Activated CD8-positive, alpha-beta memory T cell treated with anti-CD3 and anti-CD28 coated beads, Interleukin-2, amount 50 U/mL, for 24 hours (primary cell): ENCODE measurements around the gene C19orf85.
"Not testable (repeated sequence)": the region's sequence is repeated elsewhere in the genome, so short reads cannot be mapped to it uniquely, and the experiment has no call there.

ENCODE experiments used
- DNase-seq: peaks from one replicate; pipeline ENCODE4 v3.0.0-alpha.2; 2020; ENCODE audit errors: extremely low read depth

Gene C19orf85

DNA sequence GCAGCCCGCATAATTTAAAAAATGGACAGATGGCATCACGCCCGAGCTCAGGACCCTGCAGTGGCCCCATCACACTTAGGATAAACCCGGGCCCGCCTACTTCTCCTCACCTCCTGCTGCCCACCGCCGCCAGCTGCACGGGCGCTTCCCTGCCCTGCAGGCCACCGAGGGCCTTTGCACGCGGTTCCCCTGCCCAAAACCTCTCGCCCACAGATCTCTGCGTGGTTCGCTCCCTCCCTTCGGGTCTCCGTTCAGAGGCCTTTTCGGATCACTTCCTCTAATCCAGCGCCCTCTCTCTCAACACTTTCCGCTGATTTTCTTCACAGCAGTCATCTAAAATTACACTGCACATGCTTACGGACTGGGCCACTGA is 23.2 kb downstream of the C19orf85 start:
- no peak for DNase-seq

DNA sequence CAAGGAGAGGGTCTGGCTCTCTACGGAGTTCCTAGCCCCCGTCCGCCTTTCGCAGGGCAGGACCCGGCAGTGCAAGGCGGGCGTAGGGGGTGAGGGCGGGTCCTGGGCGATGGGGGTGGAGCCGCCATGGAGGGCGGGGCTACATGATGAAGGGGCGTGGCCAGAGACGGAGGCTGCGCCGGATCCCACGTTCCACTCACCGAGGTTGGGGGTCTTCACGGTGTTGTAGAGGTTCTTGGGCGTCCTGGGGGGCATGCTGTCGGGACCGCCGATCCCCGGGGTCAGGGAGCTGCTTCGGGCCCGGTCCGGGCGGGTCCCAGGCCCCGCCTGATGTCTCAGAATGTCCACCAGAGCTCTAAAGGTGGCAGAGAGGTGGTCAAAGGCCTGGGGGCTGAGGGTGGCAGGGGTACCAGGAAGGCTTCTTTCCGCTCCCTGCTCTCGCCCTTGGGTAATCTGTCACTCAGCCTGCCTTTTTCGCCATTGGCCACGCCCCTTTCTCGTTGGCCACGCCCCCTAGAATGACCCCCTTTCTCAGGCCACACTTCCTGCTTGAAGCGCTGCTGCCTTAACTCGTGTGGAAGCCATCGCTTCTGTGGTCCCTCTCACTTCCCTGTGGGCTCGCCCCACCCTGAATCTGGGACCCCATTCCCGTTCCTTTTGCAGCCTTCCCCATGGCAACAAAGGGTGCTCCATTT is 24.0 kb downstream of the C19orf85 start:
- no peak for DNase-seq

DNA sequence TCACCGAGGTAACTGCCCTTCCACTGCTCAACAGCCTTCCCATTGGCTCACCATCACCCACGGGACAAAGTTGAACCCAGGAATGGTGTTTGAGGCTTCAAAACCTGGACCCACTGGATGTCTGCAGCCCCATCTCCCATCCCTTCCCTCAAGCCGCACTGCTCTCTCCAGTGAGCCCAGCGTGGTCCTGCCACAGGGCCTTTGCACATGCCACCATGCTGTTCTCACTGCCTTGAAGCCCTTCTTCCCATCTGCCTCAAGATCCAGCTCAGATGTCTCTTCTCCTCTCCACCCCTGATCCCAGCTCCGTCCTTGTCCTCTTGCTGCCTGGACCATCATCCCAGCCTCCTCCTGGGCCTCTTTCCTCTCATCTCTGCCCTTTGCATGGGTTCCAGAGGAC is 25.5 kb downstream of the C19orf85 start:
- no peak for DNase-seq

DNA sequence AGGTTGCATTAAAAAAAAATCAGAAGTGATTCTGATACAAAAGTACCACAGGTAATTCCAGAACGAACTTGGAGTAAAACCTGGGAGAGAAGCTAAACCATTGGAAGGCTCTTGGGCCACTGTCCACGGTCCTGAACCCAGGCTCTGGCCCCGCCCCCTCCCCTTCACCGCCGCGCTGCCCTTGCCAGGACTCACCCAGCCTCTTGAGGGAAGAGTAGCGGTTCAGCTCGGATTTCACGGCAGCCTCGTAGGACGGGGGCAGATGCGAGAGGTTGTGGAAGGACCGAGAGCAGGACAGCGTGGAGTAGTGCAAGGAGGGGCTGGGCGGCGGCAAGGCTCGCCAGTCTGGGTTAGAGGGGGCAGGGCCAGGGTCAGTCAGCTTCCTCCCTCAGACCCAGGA is 27.1 kb downstream of the C19orf85 start:
- DNase-seq: no peak

DNA sequence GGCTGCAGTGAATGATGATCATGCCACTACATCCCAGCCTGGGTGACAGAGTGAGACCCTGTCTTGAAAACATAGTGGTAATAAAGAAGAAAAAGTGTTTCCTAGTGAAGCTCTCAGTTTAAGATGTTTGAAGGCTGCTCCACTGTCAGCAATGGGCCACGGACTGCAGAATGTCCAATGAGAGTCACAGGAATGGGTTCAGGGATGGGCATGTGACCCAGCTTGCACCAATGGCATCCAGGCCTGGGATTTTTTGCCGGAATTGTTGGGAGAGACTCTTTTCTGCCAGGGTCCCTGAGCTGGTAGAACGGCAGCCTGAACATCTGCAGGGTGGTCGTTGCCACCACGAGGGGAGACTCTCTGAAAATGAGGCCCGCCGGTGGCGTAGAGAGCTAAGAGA is 27.7 kb downstream of the C19orf85 start:
- no peak for DNase-seq

DNA sequence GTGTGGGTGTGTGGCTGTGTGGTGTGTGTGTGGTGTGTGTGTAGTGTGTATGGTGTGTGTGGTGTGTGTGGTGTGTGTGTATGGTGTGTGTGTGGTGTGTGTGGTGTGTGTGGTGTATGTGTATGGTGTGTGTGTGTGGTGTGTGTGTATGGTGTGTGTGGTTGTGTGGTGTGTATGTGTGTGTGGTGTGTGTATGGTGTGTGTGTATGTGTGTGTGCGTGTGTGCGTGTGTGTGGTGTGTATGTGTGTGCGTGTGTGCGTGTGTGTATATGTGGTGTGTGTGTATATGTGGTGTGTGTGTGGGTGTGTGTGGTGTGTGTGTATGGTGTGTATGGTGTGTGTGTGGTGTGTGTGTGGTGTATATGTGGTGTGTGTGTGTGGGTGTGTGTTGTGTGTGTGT is 29.5 kb downstream of the C19orf85 start:
- no peak for DNase-seq

DNA sequence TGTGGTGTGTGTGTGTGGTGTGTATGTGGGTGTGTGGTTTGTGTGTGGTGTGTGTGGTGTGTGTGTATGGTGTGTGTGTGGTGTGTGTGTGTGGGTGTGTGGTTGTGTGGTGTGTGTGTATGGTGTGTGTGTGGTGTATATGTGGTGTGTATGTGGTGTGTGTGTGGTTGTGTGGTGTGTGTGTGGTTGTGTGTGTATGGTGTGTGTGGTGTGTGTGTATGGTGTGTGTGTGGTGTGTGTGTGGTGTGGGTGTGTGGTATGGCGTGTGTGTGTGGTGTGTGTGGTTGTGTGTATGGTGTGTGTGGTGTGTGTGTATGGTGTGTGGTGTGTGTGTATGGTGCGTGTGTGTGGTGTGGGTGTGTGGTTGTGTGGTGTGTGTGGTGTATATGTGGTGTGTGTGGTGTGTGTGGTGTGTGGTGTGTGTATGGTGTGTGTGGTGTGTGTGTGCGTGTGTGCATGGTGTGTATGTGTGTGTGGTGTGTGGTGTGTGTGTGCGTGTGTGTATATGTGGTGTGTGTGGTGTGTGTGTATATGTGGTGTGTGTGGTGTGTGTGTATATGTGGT is 30.1 kb downstream of the C19orf85 start:
- DNase-seq: no peak

DNA sequence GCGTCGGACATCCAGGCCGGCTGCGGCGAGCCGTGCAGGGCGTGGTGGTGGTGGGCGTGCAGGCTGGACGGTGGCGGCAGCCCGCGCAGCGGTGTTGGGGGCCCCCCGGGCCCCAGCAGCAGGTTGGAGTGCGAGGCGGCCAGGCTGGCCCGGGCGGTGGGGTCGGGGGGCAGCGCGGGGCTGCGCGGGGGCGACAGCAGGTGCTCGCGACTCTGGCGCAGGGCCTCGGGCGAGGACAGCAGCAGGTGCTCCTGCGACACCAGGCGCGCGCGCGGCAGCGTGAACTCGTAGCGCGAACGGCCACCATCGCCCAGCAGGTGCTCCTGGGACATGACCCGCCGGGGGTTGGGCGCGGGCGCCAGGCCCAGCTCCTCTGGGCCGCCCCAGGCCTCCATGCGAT is 31.3 kb downstream of the C19orf85 start:
- no peak for DNase-seq

DNA sequence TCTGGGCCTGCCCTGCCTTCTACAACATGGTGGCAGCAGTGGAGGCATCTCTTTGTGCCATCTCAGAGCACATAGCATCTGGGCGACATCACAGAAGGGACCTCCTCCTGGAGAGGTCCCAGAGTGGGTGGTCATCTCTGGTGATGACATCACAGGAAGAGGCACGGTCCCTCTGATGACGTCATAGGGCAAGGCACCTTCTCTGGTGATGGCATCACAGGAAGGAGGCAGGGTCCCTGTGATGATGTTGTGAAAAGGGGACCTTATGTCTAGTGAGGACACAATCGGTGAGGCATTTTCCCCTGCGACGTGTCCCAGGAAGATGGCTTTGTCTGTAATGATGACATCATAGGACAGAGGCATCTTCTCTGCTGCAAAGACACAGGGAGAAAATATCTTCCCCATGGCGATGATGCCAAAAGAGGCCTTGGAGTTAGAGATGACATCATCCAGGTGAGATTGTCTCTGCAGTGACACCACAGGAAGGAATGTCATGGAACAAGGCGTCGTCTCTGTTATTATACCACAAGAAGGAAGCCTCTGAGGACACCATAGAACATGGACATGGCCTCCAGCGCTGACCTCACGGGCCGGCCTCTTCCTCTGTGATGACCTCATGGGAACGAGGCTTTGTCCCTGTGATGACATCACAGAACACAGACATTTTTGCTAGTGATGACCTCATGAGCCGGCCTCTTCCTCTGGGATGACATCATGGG is 32.2 kb downstream of the C19orf85 start:
- DNase-seq: no peak

DNA sequence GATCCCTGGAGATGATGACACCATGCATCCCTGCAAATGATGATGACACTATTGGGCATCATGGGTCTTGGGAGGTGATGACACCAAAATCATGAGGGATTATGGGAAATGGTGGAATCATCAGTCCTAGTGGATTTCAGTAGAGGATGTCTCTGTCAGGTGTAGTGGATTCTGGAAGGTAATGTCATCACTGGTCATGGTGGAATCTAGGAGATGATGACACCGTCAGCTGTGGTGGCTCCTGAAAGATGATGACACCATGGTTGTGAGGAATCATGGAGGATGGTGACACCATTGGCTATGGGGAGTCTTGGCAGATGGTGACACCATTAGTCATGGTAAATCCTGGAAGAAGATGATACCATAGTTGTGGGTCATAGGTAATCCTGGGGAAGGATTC is 33.4 kb downstream of the C19orf85 start:
- DNase-seq: no peak

DNA sequence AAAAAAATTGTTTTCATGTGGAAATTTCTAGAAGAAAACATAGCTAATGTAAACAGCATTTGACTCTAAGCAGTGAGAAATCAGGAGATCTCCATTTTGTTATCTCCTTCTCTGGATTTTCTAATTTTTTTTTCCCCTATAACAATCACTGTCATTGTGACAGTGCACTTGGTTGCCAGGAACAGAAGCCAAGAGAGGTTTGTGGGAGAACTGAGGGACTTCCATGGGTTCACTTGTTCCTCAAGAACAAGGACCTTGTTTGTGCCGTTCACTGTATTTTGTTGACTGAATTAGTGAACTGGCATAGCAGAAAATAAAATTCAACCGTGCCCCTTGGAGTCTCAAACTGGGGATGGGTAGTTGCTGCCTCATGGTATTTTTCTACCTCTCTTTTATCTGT is 38.5 kb downstream of the C19orf85 start:
- no peak for DNase-seq

DNA sequence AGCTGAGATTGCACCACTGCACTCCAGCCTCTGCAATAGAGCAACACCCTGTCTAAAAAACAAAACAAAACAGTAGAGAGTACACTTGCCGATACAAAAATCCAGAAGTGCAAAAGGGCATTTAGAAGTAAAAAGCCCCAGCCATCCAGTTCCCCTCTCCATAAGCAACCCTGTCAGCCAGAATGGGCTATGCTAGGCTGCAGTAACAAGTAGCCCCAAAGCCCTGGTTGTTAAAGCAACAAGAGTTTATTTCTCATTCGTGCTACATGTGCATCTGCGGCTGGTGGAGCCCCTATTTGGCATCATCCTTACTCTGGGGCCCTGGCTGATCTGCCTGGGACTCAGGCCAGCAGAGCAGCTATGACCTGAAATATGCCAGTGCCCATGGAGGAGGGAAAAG is 40.0 kb downstream of the C19orf85 start:
- no peak for DNase-seq

DNA sequence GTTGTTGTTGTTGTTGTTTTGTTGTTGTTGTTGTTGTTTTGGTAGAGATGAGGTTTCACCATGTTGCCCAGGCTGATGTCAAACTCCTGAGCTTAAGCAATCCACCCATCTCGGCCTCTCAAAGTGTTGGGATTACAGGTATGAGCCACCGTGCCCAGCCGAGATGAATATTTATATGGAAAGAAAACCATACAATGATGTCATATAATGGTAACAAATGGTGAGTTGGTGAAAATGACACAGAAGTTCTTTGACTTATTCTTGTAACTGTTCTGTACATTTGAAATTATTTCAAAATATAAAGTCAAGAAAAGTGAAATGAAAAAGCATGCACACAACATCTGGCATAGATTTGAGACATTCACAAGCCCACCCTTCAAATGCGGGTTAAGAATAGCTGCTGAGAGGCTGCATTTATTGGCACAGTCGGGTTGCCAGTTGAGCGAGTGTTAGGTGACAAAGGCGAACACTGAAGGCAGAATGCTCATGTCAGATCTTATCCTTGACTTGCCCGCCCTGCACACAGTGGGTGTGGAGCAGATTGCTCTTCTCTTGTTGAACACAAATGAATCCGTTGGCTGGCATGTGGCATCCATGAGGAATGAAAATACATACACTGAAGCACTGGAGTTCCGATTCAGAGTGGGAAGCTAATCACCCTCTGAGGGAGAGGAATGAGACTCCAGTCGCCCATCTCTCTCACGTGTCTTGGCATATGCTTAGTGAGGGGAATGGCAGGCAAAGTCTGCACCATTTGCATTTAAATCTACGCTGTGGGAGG is 41.1 kb downstream of the C19orf85 start:
- no peak for DNase-seq

DNA sequence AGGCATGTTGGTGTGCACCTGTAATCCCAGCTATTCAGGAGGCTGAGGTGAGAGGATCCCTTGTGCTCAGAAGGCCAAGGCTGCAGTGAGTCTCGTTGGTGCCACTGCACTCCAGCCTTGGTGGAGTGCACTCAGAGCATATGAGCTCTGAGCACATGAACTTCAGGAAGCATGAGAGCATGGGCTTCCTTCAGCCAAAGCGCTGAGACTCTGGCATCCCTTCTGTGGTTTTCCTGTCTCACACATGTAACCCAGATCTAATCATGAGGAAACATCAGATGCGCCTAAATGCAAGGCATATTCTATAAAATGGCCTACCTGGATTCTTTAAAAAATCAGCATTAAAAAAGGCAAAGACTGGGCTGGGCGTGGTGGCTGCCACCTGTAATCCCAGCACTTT is 43.3 kb downstream of the C19orf85 start:
- DNase-seq: not testable (repeated sequence)

DNA sequence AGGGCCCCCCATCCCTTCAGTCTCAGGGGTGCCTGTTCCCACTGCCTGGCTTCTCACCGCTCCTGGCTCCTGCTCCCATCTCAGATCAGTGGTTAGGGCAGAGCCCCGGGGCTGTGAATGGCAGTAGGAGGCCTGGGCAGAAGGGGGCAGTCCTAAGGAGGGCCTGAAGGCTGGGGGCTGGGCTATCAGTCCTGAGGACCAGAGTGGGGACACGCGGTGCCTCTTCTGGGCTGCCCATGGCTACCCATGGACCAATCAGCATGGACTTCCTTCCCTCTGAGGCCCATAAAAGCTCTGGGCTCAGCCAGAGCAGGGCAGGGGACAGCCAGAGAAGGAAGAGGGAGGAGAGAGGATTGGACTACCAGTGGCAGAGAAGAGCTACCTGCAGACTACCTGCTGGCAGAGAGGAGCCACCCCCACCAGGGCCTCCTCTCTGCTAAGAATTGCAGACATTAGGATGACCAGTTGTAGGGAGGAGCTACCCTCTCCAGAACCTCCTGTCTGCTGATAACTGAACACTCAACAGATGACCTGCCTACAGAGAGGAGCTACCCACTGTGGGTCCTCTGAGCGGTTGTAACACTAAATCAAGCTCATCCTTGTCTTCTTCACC is 44.8 kb downstream of the C19orf85 start:
- DNase-seq: no peak

DNA sequence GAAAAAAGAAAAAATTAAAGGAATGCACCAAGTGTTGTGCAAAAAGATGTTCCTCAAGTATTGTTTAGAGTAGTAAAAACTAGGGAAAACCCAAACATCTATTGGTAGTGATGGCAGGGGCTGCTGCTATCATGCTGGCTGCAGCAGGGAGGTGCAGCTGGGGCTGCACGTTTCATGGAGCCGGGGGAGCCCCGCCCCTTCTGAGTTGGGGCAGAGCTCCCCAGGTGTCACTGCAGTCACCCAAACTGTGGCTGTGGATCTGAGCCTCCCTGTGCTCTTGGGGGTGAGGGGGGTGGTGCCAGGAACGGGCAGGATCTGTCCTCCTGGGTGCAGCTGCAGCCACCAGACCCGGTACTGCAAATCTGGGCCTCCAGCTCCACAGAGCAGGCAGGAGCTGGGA is 45.4 kb downstream of the C19orf85 start:
- no peak for DNase-seq

DNA sequence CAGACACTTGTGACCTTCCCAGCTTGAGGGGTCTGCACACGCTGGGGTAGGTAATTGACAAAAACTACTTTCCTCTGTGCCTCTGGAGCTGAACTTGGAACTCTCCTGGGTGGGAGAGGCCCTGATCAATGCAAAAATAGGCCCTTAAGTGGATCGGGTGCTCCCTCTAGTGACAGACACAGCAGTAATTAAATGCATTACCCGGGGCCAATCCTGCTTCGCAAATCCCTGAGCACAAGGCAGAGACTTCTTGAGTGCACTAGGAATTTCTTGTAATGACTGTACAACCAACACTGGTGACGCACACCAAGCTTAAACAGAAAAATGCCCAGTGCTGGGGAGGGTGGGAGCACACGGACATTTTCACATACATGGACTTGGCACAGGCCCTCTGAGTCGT is 46.4 kb downstream of the C19orf85 start:
- no peak for DNase-seq
